Thoracic aorta (tissue), 2 donors: ENCODE measurements around the gene GMDS. TPM values are rescaled to one million over a fixed set of nuclear protein-coding genes. Genes with fewer than 3 reads are reported as not detected.

Experiments
- ATAC-seq: fragments of 150-250 bp; one replicate; pipeline ENCODE4 v1.8.0; 2017; ENCODE audit warnings: low read depth; ENCODE audit not compliant: insufficient number of reproducible peaks, low FRiP score
- DNase-seq: peaks from one replicate; pipeline ENCODE4 v3.0.0-alpha.2; 2020; ENCODE audit warnings: low spot score
- H3K27ac ChIP-seq, 2 donors: fragments of 200-600 bp; sonication (generic); 1 replicate in 1 of 2; 2 replicates in 1 of 2; pipeline ENCODE4 v1.5.1; 2016; ENCODE audit warnings: mild to moderate bottlenecking in 2 of 2, moderate library complexity in 2 of 2
- H3K27me3 ChIP-seq: fragments of 200-600 bp; sonication (generic); replicated peaks from 2 replicates; pipeline ENCODE4 v1.6.0; 2016; ENCODE audit warnings: mild to moderate bottlenecking; ENCODE audit not compliant: insufficient read depth
- H3K36me3 ChIP-seq: fragments of 200-600 bp; sonication (generic); one replicate; pipeline ENCODE4 v1.5.1; 2016
- H3K4me1 ChIP-seq, 2 donors: fragments of 200-600 bp; sonication (generic); 1 replicate in 1 of 2; 2 replicates in 1 of 2; pipeline versions ENCODE4 v1.5.1 to v1.6.0; 2016; ENCODE audit warnings: low read depth in 2 of 2, mild to moderate bottlenecking in 1 of 2; ENCODE audit not compliant: control insufficient read depth in 1 of 2
- H3K4me3 ChIP-seq: fragments of 200-600 bp; sonication (generic); 2 replicates; pipeline ENCODE4 v1.5.1; 2016; ENCODE audit warnings: mild to moderate bottlenecking
- H3K9me3 ChIP-seq: fragments of 200-600 bp; sonication (generic); 2 replicates; pipeline ENCODE4 v1.5.1; 2016
- total RNA-seq, 2 donors: library from RNA; depleted of rRNA; stranded (reverse); fragments of >200 nt; gene quantifications; one replicate each; pipeline versions ENCODE4 v1.1.0 to v1.2.3, GENCODE V29; 2016
- TF ChIP-seq, protein P1 (sequence below): fragments of 200-600 bp; sonication (generic); IDR thresholded peaks from one replicate; pipeline ENCODE4 v1.5.1; 2019; ENCODE audit warnings: antibody characterized with exemption

Gene GMDS
- total RNA-seq, 2 donors from 2014 or later: 87.8 to 87.9 TPM

DNA sequence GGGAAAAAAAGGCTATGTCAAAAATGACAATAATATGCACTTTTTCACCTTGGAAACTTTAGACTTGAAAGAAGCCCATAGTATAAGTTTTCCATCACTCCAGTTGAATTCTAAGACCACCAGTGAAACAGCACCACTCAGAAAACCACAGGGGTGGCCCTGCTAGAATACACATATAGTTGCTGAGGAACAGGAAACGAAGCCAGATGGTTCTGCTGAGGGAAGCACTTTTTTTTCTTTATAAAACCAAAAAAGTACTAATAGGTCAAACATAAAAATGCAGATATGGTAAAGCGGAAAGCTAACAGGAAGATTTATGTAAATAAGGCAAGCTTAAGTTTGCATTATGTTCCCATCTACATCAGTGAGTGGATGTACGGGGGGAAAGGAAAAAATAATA is 331.8 kb downstream of the GMDS start:
- no peaks in the 10 kb centered on the region for H3K27me3 ChIP-seq
- TF ChIP-seq, protein P1, sequence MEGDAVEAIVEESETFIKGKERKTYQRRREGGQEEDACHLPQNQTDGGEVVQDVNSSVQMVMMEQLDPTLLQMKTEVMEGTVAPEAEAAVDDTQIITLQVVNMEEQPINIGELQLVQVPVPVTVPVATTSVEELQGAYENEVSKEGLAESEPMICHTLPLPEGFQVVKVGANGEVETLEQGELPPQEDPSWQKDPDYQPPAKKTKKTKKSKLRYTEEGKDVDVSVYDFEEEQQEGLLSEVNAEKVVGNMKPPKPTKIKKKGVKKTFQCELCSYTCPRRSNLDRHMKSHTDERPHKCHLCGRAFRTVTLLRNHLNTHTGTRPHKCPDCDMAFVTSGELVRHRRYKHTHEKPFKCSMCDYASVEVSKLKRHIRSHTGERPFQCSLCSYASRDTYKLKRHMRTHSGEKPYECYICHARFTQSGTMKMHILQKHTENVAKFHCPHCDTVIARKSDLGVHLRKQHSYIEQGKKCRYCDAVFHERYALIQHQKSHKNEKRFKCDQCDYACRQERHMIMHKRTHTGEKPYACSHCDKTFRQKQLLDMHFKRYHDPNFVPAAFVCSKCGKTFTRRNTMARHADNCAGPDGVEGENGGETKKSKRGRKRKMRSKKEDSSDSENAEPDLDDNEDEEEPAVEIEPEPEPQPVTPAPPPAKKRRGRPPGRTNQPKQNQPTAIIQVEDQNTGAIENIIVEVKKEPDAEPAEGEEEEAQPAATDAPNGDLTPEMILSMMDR: no peak
- no peaks in the 10 kb centered on the region for H3K36me3 ChIP-seq
- H3K4me1 ChIP-seq: peaks cover 5 to 36% of the 10 kb centered on the region in 2 donors
- no peak for ATAC-seq
- H3K4me3 ChIP-seq: no peak overlapping the region
- no peaks in the 10 kb centered on the region for H3K9me3 ChIP-seq
- no peak for DNase-seq
- H3K27ac ChIP-seq: no peak overlapping the region

DNA sequence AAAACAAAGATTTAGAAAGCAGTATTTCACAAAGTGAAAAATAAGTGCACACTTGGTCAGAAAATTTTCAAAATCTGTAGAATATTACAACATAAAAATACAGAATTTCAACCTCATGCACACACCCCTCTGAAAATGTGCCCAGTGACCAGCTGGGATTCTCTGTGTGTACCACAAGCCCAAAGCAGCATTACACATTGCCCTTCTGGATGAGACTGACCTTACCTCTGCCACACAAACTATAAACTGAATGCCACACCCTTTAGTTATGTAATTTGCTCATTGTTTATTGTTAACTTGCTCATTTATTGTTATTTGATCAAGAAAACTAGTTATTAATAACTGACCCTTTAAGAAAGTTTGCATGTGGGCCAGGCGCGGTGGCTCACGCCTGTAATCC is 332.7 kb downstream of the GMDS start:
- Histone ChIP-seq H3K36me3 (no peaks in the 10 kb centered on the region), H3K4me1 (peaks cover 0 to 29% of the 10 kb centered on the region in 2 donors), H3K27me3 (no peaks in the 10 kb centered on the region), H3K9me3 (no peaks in the 10 kb centered on the region), H3K27ac (no peak overlapping the region), H3K4me3 (no peak overlapping the region)
- ATAC-seq (no peak), DNase-seq (no peak)
- TF ChIP-seq, protein P1: no peak

DNA sequence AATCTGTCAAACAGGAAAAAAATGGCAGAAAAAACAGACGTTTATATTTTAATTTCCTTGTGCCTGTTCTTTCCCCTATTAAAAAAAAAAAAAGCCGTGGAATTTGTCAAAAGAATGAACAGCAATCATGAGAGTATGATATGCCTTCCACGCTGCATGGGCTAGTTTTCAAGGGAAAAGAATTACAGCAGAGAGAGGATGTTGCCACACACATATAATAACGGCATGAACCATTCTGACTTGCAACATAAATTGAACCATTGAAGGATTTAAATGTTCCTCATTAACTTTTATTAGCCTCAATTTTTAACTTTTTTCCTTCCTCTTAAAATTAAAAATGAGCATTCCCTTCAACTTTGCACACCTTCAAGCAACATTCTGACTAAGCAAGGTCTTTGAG is 333.9 kb downstream of the GMDS start:
- H3K27ac ChIP-seq: peak overlapping the region; percentile 74 to 78
- no peaks in the 10 kb centered on the region for H3K27me3 ChIP-seq
- H3K4me3 ChIP-seq: peak overlapping the region; percentile 20
- H3K36me3 ChIP-seq: no peaks in the 10 kb centered on the region
- no peaks in the 10 kb centered on the region for H3K9me3 ChIP-seq
- DNase-seq (no peak), ATAC-seq (no peak)
- peaks cover 0 to 22% of the 10 kb centered on the region in 2 donors for H3K4me1 ChIP-seq
- TF ChIP-seq, protein P1: no peak

DNA sequence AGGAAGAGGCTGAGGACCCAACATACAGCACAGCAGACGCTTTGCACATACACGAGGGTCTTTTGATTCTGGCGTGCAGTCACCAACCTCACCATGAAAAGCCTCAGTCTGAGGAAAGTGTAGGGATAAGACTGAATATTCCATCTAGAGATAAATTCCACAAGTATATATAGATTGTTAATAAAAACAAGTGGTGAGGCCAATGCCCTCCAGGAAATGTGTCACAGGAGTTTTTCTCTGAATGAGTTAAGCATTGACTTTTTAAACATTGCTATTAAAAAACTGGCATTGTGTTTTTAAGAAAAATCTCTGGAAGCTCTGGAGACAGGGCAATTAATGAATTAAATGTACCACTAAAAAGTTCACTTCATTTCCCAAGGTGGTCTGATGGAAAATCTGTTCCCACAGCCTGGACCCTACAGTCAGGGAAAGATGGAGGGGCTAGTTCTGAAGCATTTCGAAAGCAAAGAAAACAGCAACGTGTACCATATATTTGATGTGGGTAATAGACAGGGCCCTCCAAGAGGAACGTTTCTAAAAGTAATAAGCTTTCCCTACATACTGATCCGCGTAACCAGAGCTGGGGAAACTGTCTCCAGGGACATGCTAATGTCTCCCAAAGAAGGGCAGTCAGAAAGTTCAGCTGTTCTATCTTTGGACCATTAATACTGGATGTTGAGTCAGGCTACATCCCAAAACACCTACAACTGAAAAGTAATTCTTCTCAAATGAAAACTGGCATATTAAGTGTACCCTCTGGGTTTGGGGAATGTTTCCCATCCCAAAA is 334.6 kb downstream of the GMDS start:
- Histone ChIP-seq H3K4me3 (peak overlapping the region; percentile 20), H3K27me3 (no peaks in the 10 kb centered on the region), H3K27ac (peak overlapping the region; percentile 74 to 78), H3K4me1 (peaks cover 0 to 22% of the 10 kb centered on the region in 2 donors), H3K36me3 (no peaks in the 10 kb centered on the region), H3K9me3 (no peaks in the 10 kb centered on the region)
- ATAC-seq: no peak
- TF ChIP-seq, protein P1: no peak
- DNase-seq: no peak

DNA sequence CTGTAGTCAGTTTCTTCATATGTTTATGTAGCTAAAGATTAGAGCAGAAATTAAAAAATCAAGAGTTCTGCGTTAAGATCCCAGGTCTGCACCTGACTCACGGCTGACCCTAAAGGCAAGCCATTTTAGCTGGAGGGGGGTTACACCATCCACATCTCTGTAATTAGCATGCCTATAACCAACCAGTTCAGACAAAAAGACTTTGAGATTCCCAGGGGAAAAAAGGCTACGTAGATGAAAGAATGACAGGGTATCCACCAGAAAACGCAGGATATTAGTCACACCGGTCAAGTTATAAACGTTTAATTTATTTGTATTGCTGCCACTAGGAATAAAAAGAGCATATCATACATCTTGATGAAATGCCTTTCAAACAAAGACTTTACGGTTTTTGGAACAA is 336.6 kb downstream of the GMDS start:
- TF ChIP-seq, protein P1: no peak
- DNase-seq (no peak), ATAC-seq (no peak)
- H3K9me3 ChIP-seq: no peaks in the 10 kb centered on the region
- no peak overlapping the region for H3K4me3 ChIP-seq
- H3K27me3 ChIP-seq: no peaks in the 10 kb centered on the region
- no peaks in the 10 kb centered on the region for H3K36me3 ChIP-seq
- peaks cover 7 to 35% of the 10 kb centered on the region in 2 donors for H3K4me1 ChIP-seq
- H3K27ac ChIP-seq: no peak overlapping the region
